H9 (cell line): Measurements from ENCODE around the gene COA6. TPM values are rescaled to one million over a fixed set of nuclear protein-coding genes. Genes with fewer than 3 reads are reported as not detected.

ENCODE experiments used
- DNase-seq: peaks from one replicate; pipeline ENCODE4 v3.0.0-alpha.2; 2017
- H2AFZ ChIP-seq: one replicate; pipeline ENCODE4 v1.6.1; 2013; ENCODE audit warnings: mild to moderate bottlenecking, low read length, control low read depth, moderate library complexity
- H2AK5ac ChIP-seq: 2 replicates; pipeline ENCODE4 v1.6.1; 2013; ENCODE audit warnings: low read length, control low read depth, mixed read lengths; ENCODE audit not compliant: insufficient read length
- H2BK120ac ChIP-seq: one replicate; pipeline ENCODE4 v1.6.1; 2013; ENCODE audit warnings: low read depth, mild to moderate bottlenecking, low read length, control low read depth, inconsistent platforms; ENCODE audit not compliant: poor library complexity, severe bottlenecking
- H2BK12ac ChIP-seq: 2 replicates; pipeline ENCODE4 v1.6.1; 2013; ENCODE audit warnings: low read length, control low read depth, mixed read lengths, low read depth; ENCODE audit not compliant: insufficient read length
- H2BK15ac ChIP-seq: 2 replicates; pipeline ENCODE4 v1.6.1; 2013; ENCODE audit warnings: low read depth, low read length, control low read depth
- H2BK20ac ChIP-seq: one replicate; pipeline ENCODE4 v1.6.1; 2013; ENCODE audit warnings: low read depth, mild to moderate bottlenecking, low read length, control low read depth, inconsistent platforms; ENCODE audit not compliant: poor library complexity, severe bottlenecking
- H2BK5ac ChIP-seq: 2 replicates; pipeline ENCODE4 v1.6.1; 2013; ENCODE audit warnings: low read length, control low read depth, mixed read lengths; ENCODE audit not compliant: insufficient read length
- H3K14ac ChIP-seq: 2 replicates; pipeline ENCODE4 v1.6.1; 2013; ENCODE audit warnings: low read length, control low read depth; ENCODE audit not compliant: insufficient read depth
- H3K18ac ChIP-seq: 2 replicates; pipeline ENCODE4 v1.6.1; 2013; ENCODE audit warnings: low read depth, mild to moderate bottlenecking, mixed read lengths, low read length, control low read depth; ENCODE audit not compliant: insufficient read length
- H3K23ac ChIP-seq: 2 replicates; pipeline ENCODE4 v1.6.1; 2013; ENCODE audit warnings: low read length, control low read depth, mixed read lengths, low read depth; ENCODE audit not compliant: insufficient read length
- H3K23me2 ChIP-seq: 2 replicates; pipeline ENCODE4 v1.6.1; 2013; ENCODE audit warnings: low read depth, mild to moderate bottlenecking, mixed read lengths, low read length, control low read depth; ENCODE audit not compliant: insufficient read length, poor library complexity, severe bottlenecking
- H3K27ac ChIP-seq: 2 replicates; pipeline ENCODE4 v1.5.1; 2013; ENCODE audit warnings: low read length, control low read depth, mixed read lengths, low read depth; ENCODE audit not compliant: insufficient read length
- H3K27me3 ChIP-seq: 2 replicates; pipeline ENCODE4 v1.6.1; 2013; ENCODE audit warnings: low read length, control low read depth, inconsistent platforms; ENCODE audit not compliant: insufficient read depth
- H3K4ac ChIP-seq: 2 replicates; pipeline ENCODE4 v1.6.1; 2013; ENCODE audit warnings: low read depth, mild to moderate bottlenecking, control low read depth, inconsistent platforms, low read length, moderate library complexity
- H3K4me1 ChIP-seq: 2 replicates; pipeline ENCODE4 v1.6.1; 2013; ENCODE audit warnings: low read length, control low read depth, inconsistent platforms; ENCODE audit not compliant: insufficient read depth
- H3K4me2 ChIP-seq: 2 replicates; pipeline ENCODE4 v1.6.1; 2013; ENCODE audit warnings: low read length, control low read depth, mixed read lengths; ENCODE audit not compliant: insufficient read length, insufficient read depth
- H3K56ac ChIP-seq: 2 replicates; pipeline ENCODE4 v1.6.1; 2013; ENCODE audit warnings: low read depth, mild to moderate bottlenecking, mixed read lengths, low read length, control low read depth; ENCODE audit not compliant: insufficient read length
- H3K79me1 ChIP-seq: 2 replicates; pipeline ENCODE4 v1.6.1; 2013; ENCODE audit warnings: low read depth, mild to moderate bottlenecking, moderate library complexity, low read length, control low read depth, inconsistent platforms; ENCODE audit not compliant: insufficient read depth, poor library complexity, severe bottlenecking
- H3K79me2 ChIP-seq: 2 replicates; pipeline ENCODE4 v1.6.1; 2013; ENCODE audit warnings: low read length, control low read depth, inconsistent platforms; ENCODE audit not compliant: insufficient read depth
- H3K9ac ChIP-seq: 2 replicates; pipeline ENCODE4 v1.6.1; 2013; ENCODE audit warnings: low read length, control low read depth, mixed read lengths; ENCODE audit not compliant: insufficient read length; ENCODE audit errors: extremely low read depth
- H3K9me3 ChIP-seq: one replicate; pipeline ENCODE4 v1.6.1; 2013; ENCODE audit warnings: low read depth, low read length, inconsistent platforms; ENCODE audit not compliant: control insufficient read depth
- H3T11ph ChIP-seq: one replicate; pipeline ENCODE4 v1.6.1; 2013; ENCODE audit warnings: mild to moderate bottlenecking, low read length, control low read depth, inconsistent platforms
- H4K20me1 ChIP-seq: one replicate; pipeline ENCODE4 v1.6.1; 2013; ENCODE audit not compliant: control insufficient read depth, insufficient read length, insufficient read depth
- H4K5ac ChIP-seq: 2 replicates; pipeline ENCODE4 v1.6.1; 2013; ENCODE audit warnings: low read depth, mild to moderate bottlenecking, mixed read lengths, low read length, control low read depth; ENCODE audit not compliant: insufficient read length
- H4K8ac ChIP-seq: replicated peaks from 2 replicates; pipeline ENCODE4 v1.6.1; 2013; ENCODE audit warnings: low read length, control low read depth, mixed read lengths, low read depth; ENCODE audit not compliant: insufficient read length
- H4K91ac ChIP-seq: 2 replicates; pipeline ENCODE4 v1.6.1; 2013; ENCODE audit warnings: low read depth, mild to moderate bottlenecking, moderate library complexity, mixed read lengths, low read length, control low read depth; ENCODE audit not compliant: insufficient read length
- H3K27ac Mint-ChIP-seq, 3 experiments: 2 replicates in 2 of 3; 3 replicates in 1 of 3; pipeline ENCODE4 v1.8.0; 2020 to 2021; ENCODE audit warnings: mixed read lengths in 3 of 3, mild to moderate bottlenecking in 1 of 3, moderate library complexity in 1 of 3
- H3K27me3 Mint-ChIP-seq: 2 replicates; pipeline ENCODE4 v1.8.0; 2021; ENCODE audit warnings: low read depth, mild to moderate bottlenecking, moderate library complexity, mixed read lengths
- H3K36me3 Mint-ChIP-seq, 3 experiments: 2 replicates in 2 of 3; 3 replicates in 1 of 3; pipeline ENCODE4 v1.8.0; 2020 to 2021; ENCODE audit warnings: low read depth in 3 of 3, mixed read lengths in 3 of 3; ENCODE audit not compliant: insufficient read depth in 1 of 3
- H3K4me1 Mint-ChIP-seq, 2 experiments: 2 replicates each; pipeline ENCODE4 v1.8.0; 2020; ENCODE audit warnings: mixed read lengths in 2 of 2
- H3K4me3 Mint-ChIP-seq, 2 experiments: 2 replicates in 1 of 2; 3 replicates in 1 of 2; pipeline ENCODE4 v1.8.0; 2020 to 2021; ENCODE audit warnings: mild to moderate bottlenecking in 2 of 2, mixed read lengths in 2 of 2, moderate library complexity in 1 of 2
- H3K9me3 Mint-ChIP-seq, 2 experiments: 2 replicates in 1 of 2; 3 replicates in 1 of 2; pipeline ENCODE4 v1.8.0; 2020; ENCODE audit warnings: mild to moderate bottlenecking in 2 of 2, mixed read lengths in 2 of 2, moderate library complexity in 1 of 2
- WGBS: extraction: QIAGEN DNeasy Blood & Tissue Kit; methylation state at CpG from one replicate; pipeline ENCODE4 v1.1.7; 2013; ENCODE audit warnings: missing lambda C conversion rate, low lambda C conversion rate, mixed read lengths; ENCODE audit not compliant: insufficient read length; ENCODE audit errors: extremely low coverage; 5-methylcytosine and 5-hydroxymethylcytosine counted together
- total RNA-seq: library from RNA; stranded (reverse); gene quantifications from 2 replicates; pipeline ENCODE4 v1.2.1, GENCODE V29; 2021
- TF ChIP-seq, protein P1 (sequence below): fragments of 200-600 bp; sonication (generic); conservative IDR thresholded peaks from 3 replicates; pipeline ENCODE4 v1.8.0; 2021; ENCODE audit warnings: antibody characterized with exemption, mild to moderate bottlenecking

Gene COA6
- total RNA-seq, 1 experiment from 2014 or later, result 42.3 TPM

DNA sequence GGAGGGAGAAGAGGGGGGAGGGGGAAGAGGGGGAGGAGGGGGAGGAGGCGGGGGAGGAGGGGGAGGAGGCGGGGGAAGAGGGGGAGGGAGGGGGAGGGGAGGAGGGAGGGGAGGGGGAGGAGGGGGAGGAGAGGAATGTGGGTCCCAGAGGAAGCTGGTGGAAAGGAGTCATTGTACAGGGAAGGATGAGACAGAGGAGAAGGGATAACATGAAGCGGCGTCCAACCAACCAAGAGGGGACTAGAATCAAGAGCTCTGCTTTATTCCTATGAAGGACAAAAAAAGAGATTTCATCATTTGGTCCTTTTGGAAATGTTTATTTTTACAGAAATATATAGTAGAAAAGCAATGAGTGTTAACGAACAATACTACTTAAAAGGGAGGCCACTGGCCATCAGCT is 24.5 kb downstream of the COA6 start:
- Histone ChIP-seq H3K4me2 (no peak overlapping the region), H4K91ac (no peak overlapping the region), H3K4ac (no peak overlapping the region), H2BK15ac (no peak overlapping the region), H2AK5ac (no peak overlapping the region), H4K8ac (no peak overlapping the region), H3K23ac (no peak overlapping the region), H4K5ac (no peak overlapping the region), H3K79me2 (0 out of 2 replicates have a peak, but pooled peaks cover 2% of the 10 kb centered on the region), H3K56ac (no peak overlapping the region), H3K27me3 (no peaks in the 10 kb centered on the region), H4K20me1 (no peaks in the 10 kb centered on the region), H3T11ph (no peak overlapping the region), H3K79me1 (no peaks in the 10 kb centered on the region), H3K23me2 (no peaks in the 10 kb centered on the region), H2BK120ac (no peak overlapping the region), H3K9me3 (no peaks in the 10 kb centered on the region), H2BK20ac (no peak overlapping the region), H2AFZ (no peak overlapping the region), H3K27ac (no peak overlapping the region), H3K4me1 (no peaks in the 10 kb centered on the region), H3K14ac (no peak overlapping the region), H3K18ac (no peak overlapping the region), H3K9ac (no peak overlapping the region), H2BK12ac (no peak overlapping the region), H2BK5ac (no peak overlapping the region)
- peaks cover 3 to 4% of the 10 kb centered on the region in 2 experiments; a peak in 3 of 5 replicates for H3K9me3 Mint-ChIP-seq
- H3K4me3 Mint-ChIP-seq, result no peak overlapping the region
- no peak for DNase-seq
- TF ChIP-seq, protein P1, sequence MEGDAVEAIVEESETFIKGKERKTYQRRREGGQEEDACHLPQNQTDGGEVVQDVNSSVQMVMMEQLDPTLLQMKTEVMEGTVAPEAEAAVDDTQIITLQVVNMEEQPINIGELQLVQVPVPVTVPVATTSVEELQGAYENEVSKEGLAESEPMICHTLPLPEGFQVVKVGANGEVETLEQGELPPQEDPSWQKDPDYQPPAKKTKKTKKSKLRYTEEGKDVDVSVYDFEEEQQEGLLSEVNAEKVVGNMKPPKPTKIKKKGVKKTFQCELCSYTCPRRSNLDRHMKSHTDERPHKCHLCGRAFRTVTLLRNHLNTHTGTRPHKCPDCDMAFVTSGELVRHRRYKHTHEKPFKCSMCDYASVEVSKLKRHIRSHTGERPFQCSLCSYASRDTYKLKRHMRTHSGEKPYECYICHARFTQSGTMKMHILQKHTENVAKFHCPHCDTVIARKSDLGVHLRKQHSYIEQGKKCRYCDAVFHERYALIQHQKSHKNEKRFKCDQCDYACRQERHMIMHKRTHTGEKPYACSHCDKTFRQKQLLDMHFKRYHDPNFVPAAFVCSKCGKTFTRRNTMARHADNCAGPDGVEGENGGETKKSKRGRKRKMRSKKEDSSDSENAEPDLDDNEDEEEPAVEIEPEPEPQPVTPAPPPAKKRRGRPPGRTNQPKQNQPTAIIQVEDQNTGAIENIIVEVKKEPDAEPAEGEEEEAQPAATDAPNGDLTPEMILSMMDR, result no peak
- H3K4me1 Mint-ChIP-seq, result no peaks in the 10 kb centered on the region
- H3K36me3 Mint-ChIP-seq, result peaks cover 4 to 22% (median 17%) of the 10 kb centered on the region in 3 experiments
- WGBS, result no CpG with 5 or more reads among the region's 5 CpGs
- no peaks in the 10 kb centered on the region for H3K27me3 Mint-ChIP-seq
- no peak overlapping the region for H3K27ac Mint-ChIP-seq
